Ovary (tissue), 9 donors: ENCODE data around the gene NKD2. TPM values are rescaled to one million over a fixed set of nuclear protein-coding genes. Genes with fewer than 3 reads are reported as not detected.

ENCODE experiments used
- DNase-seq, 5 donors: peaks; one replicate each; pipeline ENCODE4 v3.0.0-alpha.2; 2019 to 2020
- H3K27ac ChIP-seq, 2 donors: fragments of 200-600 bp; one replicate each; pipeline versions ENCODE4 v1.5.1 to v1.8.0; 2019 to 2022
- H3K27me3 ChIP-seq: fragments of 200-600 bp; one replicate; pipeline ENCODE4 v1.8.0; 2022
- H3K36me3 ChIP-seq: fragments of 200-600 bp; sonication (generic); one replicate; pipeline ENCODE4 v1.5.1; 2019
- H3K4me1 ChIP-seq: one replicate; pipeline ENCODE4 v1.8.1; 2013; ENCODE audit warnings: mild to moderate bottlenecking, moderate library complexity; ENCODE audit not compliant: insufficient read depth
- H3K4me3 ChIP-seq: fragments of 200-600 bp; sonication (generic); one replicate; pipeline ENCODE4 v1.5.1; 2017
- H3K9me3 ChIP-seq, 2 donors: fragments of 200-600 bp in 1 of 2; sonication (generic) in 1 of 2; one replicate each; pipeline versions ENCODE4 v1.5.1 to v1.8.1; 2013 to 2019; ENCODE audit warnings: mild to moderate bottlenecking in 1 of 2, moderate library complexity in 1 of 2
- CTCF ChIP-seq, 3 donors: fragments of 450-650 bp in 2 of 3; fragments of 200-600 bp in 1 of 3; IDR thresholded peaks; one replicate each; pipeline versions ENCODE4 v1.5.1 to v1.8.0; 2016 to 2022; ENCODE audit warnings: antibody characterized with exemption in 3 of 3, mild to moderate bottlenecking in 1 of 3
- EP300 ChIP-seq: sonication (generic); formaldehyde crosslinking; IDR thresholded peaks from one replicate; pipeline ENCODE4 v1.6.1; 2017; ENCODE audit warnings: antibody characterized with exemption
- POLR2A ChIP-seq: fragments of 450-650 bp; IDR thresholded peaks from one replicate; pipeline ENCODE4 v1.6.1; 2017; ENCODE audit warnings: antibody characterized with exemption, mild to moderate bottlenecking, moderate library complexity
- WGBS, 3 donors: extraction: QIAGEN DNeasy Blood & Tissue Kit in 1 of 3; methylation state at CpG; one replicate each; pipeline versions ENCODE4 v1.1.5 to v1.1.7; 2013 to 2017; 5-methylcytosine and 5-hydroxymethylcytosine counted together
- intact Hi-C, 4 donors: fragments of 100-400 bp; cut with DNase I; formaldehyde crosslinking; loops; one replicate each; pipeline versions ENCODE4 v1.11.0 to v1.15.1; 2022 to 2023
- polyA plus RNA-seq, 2 donors: library from polyadenylated mRNA; stranded (reverse); fragments of 200-250 nt in 1 of 2; fragments of 350-450 nt in 1 of 2; fragmentation: Illumina TruSeq in 1 of 2; extraction: RNeasy Lipid Tissue Mini Kit (QIAGEN cat#74804) in 1 of 2; gene quantifications; one replicate each; pipeline ENCODE4 v1.2.3, GENCODE V29; 2013 to 2014
- total RNA-seq, 7 donors: library from RNA; depleted of rRNA in 2 of 7; stranded (reverse); fragments of >200 nt in 2 of 7; fragmentation: NEBNext Ultra II Directional in 3 of 7; extraction: Animal tissue kit (Norgen Biotek cat#: 25700) in 3 of 7; gene quantifications; one replicate each; pipeline versions ENCODE4 v1.1.0 to v1.2.4, GENCODE V29; 2016 to 2023
- donor health status: DM: no; HTN: no; CAD: no; lungs with moderate emphysema.
- donor health status: DM: no; HTN: no; CAD: no.
- donor health status: Bipolar disorder and iron deficiency.
- donor health status: DM: yes; HTN: yes; CAD: no.
- donor health status: DM: no; HTN: no; CAD: no.
- donor health status: DM: yes; HTN: yes; CAD: no.

Gene NKD2
- total and polyA plus RNA-seq, 9 donors: 0.33 to 17.2 (median 1.4) TPM; not detected in 1

GRCh38 chr5:1078206-1078605 lies 69.6 kb downstream of the NKD2 start:
- no peaks in the 10 kb centered on the region for H3K9me3 ChIP-seq
- TF ChIP-seq CTCF (IDR thresholded peaks at IDR 0.05) (no peak), EP300 (no peak), POLR2A (no peak)
- H3K36me3 ChIP-seq: no peaks in the 10 kb centered on the region
- H3K4me3 ChIP-seq: no peak overlapping the region
- WGBS, 3 donors: 95 to 96% (median 95%) methylated on average over 13 of the region's 13 CpGs
- intact Hi-C loops: no loop called here
- H3K4me1 ChIP-seq: no peaks in the 10 kb centered on the region
- no peaks in the 10 kb centered on the region for H3K27me3 ChIP-seq
- H3K27ac ChIP-seq: no peak overlapping the region
- no peak for DNase-seq

DNA sequence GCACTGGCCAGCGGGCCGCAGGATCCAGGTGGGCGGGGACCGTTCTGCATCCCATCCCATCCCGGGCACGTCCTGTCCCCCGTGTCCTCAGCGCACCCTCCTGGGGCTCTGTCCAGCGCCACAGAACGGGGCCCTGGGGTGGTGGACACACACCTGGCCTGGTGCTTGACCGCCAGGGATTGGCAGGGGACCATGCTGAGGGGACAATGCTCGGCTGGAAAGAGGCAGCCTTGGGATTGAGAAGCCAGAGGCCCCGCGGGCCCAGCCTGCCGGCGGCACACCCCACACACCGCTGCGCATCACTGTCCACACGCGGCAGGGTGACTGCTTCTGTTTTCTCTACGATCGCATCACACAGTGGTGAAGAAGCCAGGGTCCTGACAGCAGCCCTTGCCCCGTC lies 70.2 kb downstream of the NKD2 start:
- no peaks in the 10 kb centered on the region for H3K36me3 ChIP-seq
- H3K27ac ChIP-seq: no peak overlapping the region
- TF ChIP-seq EP300: no peak
- no peak for TF ChIP-seq POLR2A
- no peak for TF ChIP-seq CTCF (IDR thresholded peaks at IDR 0.05)
- intact Hi-C loops: no loop called here
- no peaks in the 10 kb centered on the region for H3K4me1 ChIP-seq
- no peak for DNase-seq
- H3K4me3 ChIP-seq: no peak overlapping the region
- WGBS, 3 donors: 93 to 97% (median 96%) methylated on average over 23 of the region's 23 CpGs
- no peaks in the 10 kb centered on the region for H3K27me3 ChIP-seq
- H3K9me3 ChIP-seq: no peaks in the 10 kb centered on the region

GRCh38 chr5:1079486-1079885 lies 70.9 kb downstream of the NKD2 start:
- H3K4me3 ChIP-seq: no peak overlapping the region
- no peak overlapping the region for H3K27ac ChIP-seq
- no peaks in the 10 kb centered on the region for H3K36me3 ChIP-seq
- no peaks in the 10 kb centered on the region for H3K27me3 ChIP-seq
- no peaks in the 10 kb centered on the region for H3K4me1 ChIP-seq
- no peaks in the 10 kb centered on the region for H3K9me3 ChIP-seq
- DNase-seq: no peak
- WGBS, 3 donors: 96 to 97% (median 96%) methylated on average over 18 of the region's 18 CpGs
- intact Hi-C loops: no loop called here
- TF ChIP-seq POLR2A (no peak), EP300 (no peak), CTCF (IDR thresholded peaks at IDR 0.05) (no peak)

DNA sequence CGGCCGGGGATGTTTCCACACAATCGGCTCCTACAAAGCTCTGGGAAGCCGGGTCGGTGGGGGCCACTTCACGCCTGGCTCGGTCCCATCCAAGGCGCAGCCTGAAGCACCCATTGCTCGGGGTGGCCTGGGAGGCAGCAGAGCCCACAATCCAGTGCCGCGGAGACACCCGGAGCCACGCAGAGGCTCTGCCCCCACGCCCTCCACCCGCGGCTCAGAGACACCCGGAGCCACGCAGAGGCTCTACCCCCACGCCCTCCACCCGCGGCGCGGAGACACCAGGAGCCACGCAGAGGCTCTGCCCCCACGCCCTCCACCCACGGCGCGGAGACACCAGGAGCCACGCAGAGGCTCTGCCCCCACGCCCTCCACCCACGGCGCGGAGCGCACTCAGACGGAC lies 71.4 kb downstream of the NKD2 start:
- H3K27me3 ChIP-seq: no peaks in the 10 kb centered on the region
- no peaks in the 10 kb centered on the region for H3K9me3 ChIP-seq
- no peak for TF ChIP-seq POLR2A
- no peak overlapping the region for H3K27ac ChIP-seq
- H3K4me1 ChIP-seq: no peaks in the 10 kb centered on the region
- no peak for DNase-seq
- H3K36me3 ChIP-seq: no peaks in the 10 kb centered on the region
- WGBS, 3 donors: 72 to 89% (median 81%) methylated on average over 16 to 30 of the region's 35 CpGs
- intact Hi-C loops: no loop called here
- no peak overlapping the region for H3K4me3 ChIP-seq

DNA sequence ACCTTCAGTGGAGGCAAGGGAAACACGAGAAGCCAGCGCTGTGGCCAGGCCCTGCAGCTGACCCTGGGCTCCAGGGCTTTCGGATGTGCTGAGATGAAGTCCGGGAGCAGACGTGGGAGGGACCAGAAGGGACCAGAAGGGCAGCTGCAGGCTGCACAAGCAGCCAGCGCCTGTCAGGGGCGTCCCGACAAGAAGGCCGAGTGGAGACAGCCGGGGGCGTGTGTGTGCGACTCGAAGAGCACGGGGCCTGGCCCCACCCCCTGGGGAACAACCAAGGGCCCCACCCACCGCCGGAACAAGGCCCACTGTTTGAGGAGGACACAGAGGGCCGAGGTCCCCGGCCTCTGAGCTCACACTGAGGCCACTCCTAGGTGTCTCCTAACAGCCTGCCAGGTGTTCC lies 71.8 kb downstream of the NKD2 start:
- intact Hi-C loops: no loop called here
- DNase-seq: no peak
- H3K36me3 ChIP-seq: no peaks in the 10 kb centered on the region
- TF ChIP-seq EP300 (no peak), CTCF (IDR thresholded peaks at IDR 0.05) (no peak), POLR2A (no peak)
- H3K4me3 ChIP-seq: no peak overlapping the region
- 43 to 56% (median 47%) methylated on average over 18 of the region's 18 CpGs for WGBS, 3 donors
- no peaks in the 10 kb centered on the region for H3K9me3 ChIP-seq
- no peak overlapping the region for H3K27ac ChIP-seq
- H3K27me3 ChIP-seq: no peaks in the 10 kb centered on the region
- H3K4me1 ChIP-seq: no peaks in the 10 kb centered on the region
